ENCODE data around the gene USP12. TPM values are rescaled to one million over a fixed set of nuclear protein-coding genes. Genes with fewer than 3 reads are reported as not detected.
"Not testable (repeated sequence)": the region's sequence is repeated elsewhere in the genome, so short reads cannot be mapped to it uniquely, and the experiment has no call there.

The USP12 gene
- total RNA-seq, 3 donors from 2014 or later, result 48.0 to 60.7 (median 51.1) TPM

DNA sequence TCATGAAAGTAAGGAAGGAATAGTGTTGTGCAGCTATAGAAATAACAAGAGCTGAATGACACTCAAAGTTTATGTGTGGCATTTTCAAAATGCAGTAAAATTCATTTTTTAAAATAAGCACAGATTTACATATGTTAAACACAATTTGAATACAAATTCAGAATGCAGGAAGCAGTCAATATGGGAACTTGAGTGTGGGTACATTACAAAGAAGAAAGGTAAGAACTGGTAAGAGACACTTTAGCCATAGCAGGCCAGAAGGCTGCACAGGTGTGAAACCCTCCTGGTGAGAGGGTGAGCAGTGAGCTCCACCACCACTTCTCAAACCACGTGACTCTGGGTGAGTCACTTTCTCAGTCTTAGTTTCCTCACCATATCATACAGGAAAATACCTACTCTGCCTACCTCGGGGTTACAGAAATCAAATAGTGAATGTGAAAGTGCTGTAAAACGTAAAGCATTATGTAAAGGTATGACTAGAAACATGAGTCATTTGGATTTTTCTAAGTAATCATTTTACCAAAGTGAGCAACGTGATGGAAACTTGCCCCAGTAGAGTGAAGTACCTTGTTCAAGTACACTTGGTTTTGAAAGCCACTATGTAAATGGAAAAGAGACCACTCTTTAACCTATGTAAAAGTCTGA is 40.5 kb downstream of the USP12 start:
- peaks cover 9% of the 10 kb centered on the region for H3K36me3 Mint-ChIP-seq (ENCODE audit: insufficient read depth)
- ATAC-seq (peak; percentile 92 to 96), DNase-seq (peak; percentile 63)
- H3K27me3 Mint-ChIP-seq (ENCODE audit: low read depth), result no peaks in the 10 kb centered on the region
- peaks cover 87% of the 10 kb centered on the region for H3K4me1 Mint-ChIP-seq (ENCODE audit: low read depth)
- H3K4me3 Mint-ChIP-seq, result peak overlapping the region; percentile 38
- H3K9me3 Mint-ChIP-seq, result peaks cover 5% of the 10 kb centered on the region

GRCh38 chr13:27130223-27130978 is 41.2 kb downstream of the USP12 start:
- Mint-ChIP-seq H3K9me3 (peaks cover 5% of the 10 kb centered on the region), H3K36me3 (ENCODE audit: insufficient read depth) (peaks cover 10% of the 10 kb centered on the region), H3K4me1 (ENCODE audit: low read depth) (peaks cover 84% of the 10 kb centered on the region), H3K4me3 (peak overlapping the region; percentile 38), H3K27me3 (ENCODE audit: low read depth) (no peaks in the 10 kb centered on the region)
- ATAC-seq (peak in 1 of 2 donors; percentile 9), DNase-seq (no peak)

DNA sequence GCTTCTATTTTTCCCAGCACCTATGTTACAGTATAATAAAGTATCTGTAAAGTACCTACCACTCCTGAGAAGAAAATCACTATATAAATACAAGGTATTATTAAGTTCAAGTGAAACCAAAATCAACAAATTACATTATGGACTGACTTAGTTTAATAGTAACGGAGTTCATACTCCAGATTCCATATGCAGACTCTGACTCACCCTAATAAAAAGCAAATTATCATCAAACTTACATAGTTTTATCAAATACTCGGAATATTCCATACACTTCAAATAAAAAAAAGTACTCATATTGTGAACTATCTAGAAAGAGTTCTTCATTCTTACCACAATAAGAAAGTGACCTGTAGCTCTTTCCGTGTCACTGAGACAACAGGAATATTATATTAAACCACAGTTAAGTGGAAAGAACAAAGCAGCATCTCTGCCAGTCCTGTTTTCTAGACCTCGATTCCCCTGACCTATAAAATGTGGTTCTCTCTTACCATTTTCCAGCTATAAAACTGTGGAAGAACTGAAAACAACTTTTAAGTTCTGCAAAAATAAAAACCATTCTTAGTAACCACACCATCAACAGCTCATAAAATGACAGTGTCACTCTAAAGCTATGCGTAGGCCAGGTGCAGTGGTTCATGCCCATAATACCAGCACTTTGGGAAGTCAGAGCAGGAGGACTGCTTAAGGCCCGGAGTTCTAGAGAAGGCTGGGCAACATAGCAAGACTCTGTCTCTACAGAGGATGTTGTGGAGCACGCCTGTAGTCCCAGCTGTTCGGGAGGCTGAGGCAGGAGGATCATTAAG is 42.6 kb downstream of the USP12 start:
- Mint-ChIP-seq H3K36me3 (ENCODE audit: insufficient read depth) (peaks cover 13% of the 10 kb centered on the region), H3K9me3 (peaks cover 7% of the 10 kb centered on the region), H3K4me3 (no peak overlapping the region), H3K27me3 (ENCODE audit: low read depth) (no peaks in the 10 kb centered on the region), H3K4me1 (ENCODE audit: low read depth) (peaks cover 84% of the 10 kb centered on the region)
- DNase-seq (no peak), ATAC-seq (no peak)

DNA sequence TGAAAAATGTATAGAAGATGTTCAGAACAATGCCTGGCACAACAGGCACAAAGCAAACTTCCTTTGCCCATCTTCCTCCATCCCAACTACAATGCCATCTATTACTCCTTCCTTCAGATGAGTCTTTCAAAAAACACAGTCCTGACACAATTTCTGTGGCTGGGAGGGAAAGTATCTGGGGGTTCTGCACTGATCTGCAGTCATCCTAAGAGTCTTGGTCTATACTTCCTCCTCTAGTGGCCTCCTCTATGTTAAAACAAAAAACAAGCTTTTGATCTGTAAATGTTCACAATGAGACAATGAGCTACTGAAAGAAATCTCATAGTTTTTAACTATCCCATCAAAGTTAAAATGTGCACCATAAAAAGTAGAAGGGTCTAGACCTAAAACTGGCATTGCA is 44.8 kb downstream of the USP12 start:
- H3K36me3 Mint-ChIP-seq (ENCODE audit: insufficient read depth), result peaks cover 26% of the 10 kb centered on the region
- DNase-seq (no peak), ATAC-seq (no peak)

DNA sequence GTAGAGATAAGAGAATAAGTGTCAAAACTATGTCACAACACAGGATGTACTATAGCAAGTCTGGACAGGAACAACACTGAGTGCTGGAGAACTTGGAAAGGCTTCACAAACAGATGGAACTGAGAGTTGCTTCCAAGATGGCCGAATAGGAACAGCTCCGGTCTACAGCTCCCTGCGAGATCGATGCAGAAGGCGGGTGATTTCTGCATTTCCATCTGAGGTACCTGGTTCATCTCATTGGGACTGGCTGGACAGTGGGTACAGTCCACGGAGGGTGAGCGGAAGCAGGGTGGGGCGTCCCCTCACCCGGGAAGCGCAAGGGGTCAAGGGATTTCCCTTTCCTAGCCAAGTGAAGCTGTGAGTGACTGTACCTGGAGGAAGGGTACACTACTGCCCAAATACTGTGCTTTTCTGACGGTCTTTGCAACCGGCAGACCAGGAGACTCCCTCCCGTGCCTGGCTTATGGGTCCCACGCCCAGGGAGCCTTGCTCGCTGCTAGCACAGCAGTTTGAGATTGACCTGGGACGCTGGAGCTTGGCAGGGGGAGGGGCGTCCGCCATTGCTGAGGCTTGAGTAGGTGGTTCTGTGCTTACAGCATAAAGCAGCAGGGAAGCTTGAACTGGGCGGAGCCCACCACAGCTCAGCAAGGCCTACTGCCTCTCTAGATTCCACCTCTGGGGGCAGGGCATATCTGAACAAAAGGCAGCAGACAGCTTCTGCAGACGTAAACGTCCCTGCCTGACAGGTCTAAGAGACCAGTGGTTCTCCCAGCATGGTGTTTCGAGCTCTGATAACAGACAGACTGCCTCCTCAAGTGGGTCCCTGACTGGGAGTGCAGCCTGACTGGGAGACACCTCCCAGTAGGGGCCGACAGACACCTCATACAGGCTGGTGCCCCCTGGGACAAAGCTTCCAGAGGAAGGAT is 46.0 kb downstream of the USP12 start:
- Mint-ChIP-seq H3K4me3 (no peak overlapping the region), H3K27me3 (ENCODE audit: low read depth) (no peaks in the 10 kb centered on the region), H3K9me3 (peaks cover 21% of the 10 kb centered on the region), H3K4me1 (ENCODE audit: low read depth) (peaks cover 65% of the 10 kb centered on the region), H3K36me3 (ENCODE audit: insufficient read depth) (peaks cover 30% of the 10 kb centered on the region)
- ATAC-seq (no peak), DNase-seq (no peak)

More for the DNA sequence above, 44.8 kb downstream of the USP12 start:
- H3K4me3 Mint-ChIP-seq, result no peak overlapping the region
- peaks cover 18% of the 10 kb centered on the region for H3K9me3 Mint-ChIP-seq
- peaks cover 69% of the 10 kb centered on the region for H3K4me1 Mint-ChIP-seq (ENCODE audit: low read depth)
- no peaks in the 10 kb centered on the region for H3K27me3 Mint-ChIP-seq (ENCODE audit: low read depth)

DNA sequence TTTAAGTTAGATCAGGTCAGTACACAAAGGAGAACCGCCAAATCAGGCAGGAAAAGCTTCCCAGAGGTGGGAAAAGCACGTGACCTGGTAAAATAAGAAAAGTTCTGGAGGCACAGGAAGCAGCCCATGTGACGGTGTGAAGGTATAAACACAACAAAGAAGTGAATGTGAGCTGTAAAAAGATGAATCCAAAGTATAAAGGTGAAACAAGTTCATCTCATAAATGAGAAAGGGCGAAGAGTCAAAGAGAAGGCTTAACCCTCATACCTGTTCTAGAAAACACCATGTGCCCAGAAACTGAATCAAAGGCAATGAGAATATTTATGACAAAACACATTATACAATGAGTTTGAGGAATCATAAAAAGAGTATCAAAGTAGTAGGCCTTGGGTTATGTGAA is 47.0 kb downstream of the USP12 start:
- ATAC-seq, result no peak
- H3K36me3 Mint-ChIP-seq (ENCODE audit: insufficient read depth), result peaks cover 24% of the 10 kb centered on the region
- H3K4me1 Mint-ChIP-seq (ENCODE audit: low read depth), result peaks cover 60% of the 10 kb centered on the region
- H3K27me3 Mint-ChIP-seq (ENCODE audit: low read depth), result no peaks in the 10 kb centered on the region
- H3K9me3 Mint-ChIP-seq, result peaks cover 17% of the 10 kb centered on the region
- H3K4me3 Mint-ChIP-seq, result no peak overlapping the region
- no peak for DNase-seq

DNA sequence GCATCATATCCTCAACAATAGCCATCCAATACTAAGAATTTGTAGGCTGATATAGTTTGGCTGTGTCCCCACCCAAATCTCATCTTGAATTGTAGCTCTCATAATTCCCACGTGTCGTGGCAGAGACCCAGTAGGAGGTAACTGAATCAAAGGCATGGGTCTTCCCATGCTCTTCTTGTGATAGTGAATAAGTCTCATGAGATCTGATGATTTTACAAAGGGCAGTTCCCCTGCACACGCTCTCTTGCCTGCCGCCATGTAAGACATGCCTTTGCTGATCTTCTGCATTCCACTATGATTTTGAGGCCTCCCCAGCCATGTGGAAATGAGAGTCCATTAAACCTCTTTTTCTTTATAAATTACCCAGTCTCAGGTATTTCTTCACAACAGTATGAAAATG is 48.2 kb downstream of the USP12 start:
- not testable (repeated sequence) for ATAC-seq; H3K4me3 Mint-ChIP-seq; DNase-seq; H3K27me3 Mint-ChIP-seq (ENCODE audit: low read depth)
- H3K36me3 Mint-ChIP-seq (ENCODE audit: insufficient read depth), result peaks cover 29% of the 10 kb centered on the region
- peaks cover 17% of the 10 kb centered on the region for H3K9me3 Mint-ChIP-seq
- H3K4me1 Mint-ChIP-seq (ENCODE audit: low read depth), result peaks cover 60% of the 10 kb centered on the region

- peaks cover 29% of the 10 kb centered on the region for H3K36me3 Mint-ChIP-seq (ENCODE audit: insufficient read depth)
- H3K4me3 Mint-ChIP-seq, result no peak overlapping the region
- DNase-seq (no peak), ATAC-seq (peak in 1 of 2 donors; percentile 32)
- H3K27me3 Mint-ChIP-seq (ENCODE audit: low read depth), result no peaks in the 10 kb centered on the region
- H3K4me1 Mint-ChIP-seq (ENCODE audit: low read depth), result peaks cover 55% of the 10 kb centered on the region
- H3K9me3 Mint-ChIP-seq, result peaks cover 17% of the 10 kb centered on the region
These were observed 49.6 kb downstream of the USP12 start for GRCh38 chr13:27122036-27122435.

- Mint-ChIP-seq H3K9me3 (peaks cover 17% of the 10 kb centered on the region), H3K4me1 (ENCODE audit: low read depth) (peaks cover 43% of the 10 kb centered on the region), H3K27me3 (ENCODE audit: low read depth) (no peaks in the 10 kb centered on the region), H3K4me3 (no peak overlapping the region), H3K36me3 (ENCODE audit: insufficient read depth) (peaks cover 29% of the 10 kb centered on the region)
- DNase-seq, result no peak
- ATAC-seq, result no peak
These were observed 50.8 kb downstream of the USP12 start for GRCh38 chr13:27120811-27121210.

DNA sequence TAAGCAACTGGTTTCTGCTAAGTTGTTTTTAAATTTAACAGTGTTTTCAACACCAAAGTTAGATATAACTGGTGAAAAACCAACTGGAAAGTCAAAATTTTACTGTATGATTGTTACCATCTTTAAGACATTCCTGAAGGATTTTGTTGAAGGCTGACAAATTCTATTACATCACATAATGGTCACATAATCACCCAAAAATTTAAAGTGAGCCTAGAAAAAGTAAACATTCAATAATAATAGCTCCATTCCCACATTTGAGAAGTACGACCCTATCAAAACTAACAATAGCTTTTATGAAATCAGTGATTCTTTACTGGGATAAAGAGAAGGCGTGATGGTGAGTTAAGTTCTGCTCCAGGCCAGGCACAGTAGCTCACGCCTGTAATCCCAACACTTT is 51.6 kb downstream of the USP12 start:
- Mint-ChIP-seq H3K36me3 (ENCODE audit: insufficient read depth) (peaks cover 33% of the 10 kb centered on the region), H3K4me1 (ENCODE audit: low read depth) (peaks cover 44% of the 10 kb centered on the region), H3K27me3 (ENCODE audit: low read depth) (no peaks in the 10 kb centered on the region), H3K4me3 (no peak overlapping the region), H3K9me3 (peaks cover 17% of the 10 kb centered on the region)
- no peak for ATAC-seq
- DNase-seq, result no peak

GRCh38 chr13:27118428-27119054 is 53.1 kb downstream of the USP12 start:
- Mint-ChIP-seq H3K36me3 (ENCODE audit: insufficient read depth) (peaks cover 33% of the 10 kb centered on the region), H3K4me1 (ENCODE audit: low read depth) (peaks cover 37% of the 10 kb centered on the region), H3K27me3 (ENCODE audit: low read depth) (no peaks in the 10 kb centered on the region), H3K4me3 (no peak overlapping the region), H3K9me3 (peaks cover 11% of the 10 kb centered on the region)
- DNase-seq, result no peak
- no peak for ATAC-seq

DNA sequence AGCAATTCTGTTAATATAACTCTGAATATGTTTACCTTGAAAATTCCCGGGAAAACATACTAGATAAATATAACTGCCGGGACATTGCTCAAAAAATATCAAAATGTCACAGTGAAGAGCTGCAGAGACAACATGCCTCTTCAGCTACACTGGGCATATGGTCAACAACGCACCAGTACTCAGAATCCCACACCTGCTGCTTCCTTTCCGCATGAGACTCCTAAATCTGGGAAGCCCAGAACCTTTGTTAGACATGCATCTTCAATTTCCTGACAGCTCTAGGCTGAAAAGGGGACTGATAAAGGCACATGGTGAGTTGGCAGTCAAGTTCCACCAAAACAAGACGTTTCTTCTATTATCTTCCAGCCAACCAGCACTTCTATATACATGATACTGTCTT is 53.7 kb downstream of the USP12 start:
- H3K4me3 Mint-ChIP-seq, result no peak overlapping the region
- ATAC-seq (no peak), DNase-seq (no peak)
- no peaks in the 10 kb centered on the region for H3K27me3 Mint-ChIP-seq (ENCODE audit: low read depth)
- H3K4me1 Mint-ChIP-seq (ENCODE audit: low read depth), result peaks cover 41% of the 10 kb centered on the region
- peaks cover 34% of the 10 kb centered on the region for H3K36me3 Mint-ChIP-seq (ENCODE audit: insufficient read depth)
- peaks cover 5% of the 10 kb centered on the region for H3K9me3 Mint-ChIP-seq

GRCh38 chr13:27117158-27117557 is 54.5 kb downstream of the USP12 start:
- peaks cover 32% of the 10 kb centered on the region for H3K36me3 Mint-ChIP-seq (ENCODE audit: insufficient read depth)
- H3K4me1 Mint-ChIP-seq (ENCODE audit: low read depth), result peaks cover 40% of the 10 kb centered on the region
- no peak for ATAC-seq

More at GRCh38 chr13:27117158-27117557, 54.5 kb downstream of the USP12 start:
- H3K4me3 Mint-ChIP-seq, result no peak overlapping the region
- H3K9me3 Mint-ChIP-seq, result peaks cover 5% of the 10 kb centered on the region
- no peaks in the 10 kb centered on the region for H3K27me3 Mint-ChIP-seq (ENCODE audit: low read depth)
- DNase-seq, result no peak

All from activated T-cell treated with anti-CD3 and anti-CD28 coated beads, Interleukin-2, amount 50 U/mL, for 4 hours (primary cell).